OCI-LY1 (cell line): ENCODE results near the gene SCIN.

Experiments
- H2AFZ ChIP-seq: fragments of 200-600 bp; sonication (generic), shearing (Covaris generic); 2 replicates; pipeline ENCODE4 v1.6.0; 2014; ENCODE audit warnings: antibody characterized with exemption, mild to moderate bottlenecking, low read length
- H3F3A ChIP-seq: fragments of 200-600 bp; sonication (generic), shearing (Covaris generic); 2 replicates; pipeline ENCODE4 v1.6.0; 2014; ENCODE audit warnings: mild to moderate bottlenecking, antibody characterized with exemption, low read length, moderate library complexity; ENCODE audit not compliant: insufficient read depth
- H3K27ac ChIP-seq: fragments of 200-600 bp; sonication (generic); 2 replicates; pipeline ENCODE4 v1.5.1; 2014; ENCODE audit warnings: low read length, mixed run types, mild to moderate bottlenecking, low read depth; ENCODE audit not compliant: poor library complexity, severe bottlenecking
- H3K27me3 ChIP-seq: fragments of 200-600 bp; sonication (generic); 2 replicates; pipeline ENCODE4 v1.6.0; 2014; ENCODE audit warnings: antibody characterized with exemption, mild to moderate bottlenecking, low read length, moderate library complexity; ENCODE audit not compliant: insufficient read depth
- H3K36me3 ChIP-seq: fragments of 200-600 bp; sonication (generic); 2 replicates; pipeline ENCODE4 v1.6.1; 2014; ENCODE audit warnings: mild to moderate bottlenecking, antibody characterized with exemption, low read length, moderate library complexity, mixed read lengths; ENCODE audit not compliant: insufficient read depth
- H3K4me1 ChIP-seq: fragments of 200-600 bp; sonication (generic); 2 replicates; pipeline ENCODE4 v1.5.1; 2014; ENCODE audit warnings: mild to moderate bottlenecking, low read length, moderate library complexity; ENCODE audit not compliant: insufficient read depth, severe bottlenecking
- H3K4me2 ChIP-seq: fragments of 200-600 bp; sonication (generic), shearing (Covaris generic); 2 replicates; pipeline ENCODE4 v1.6.1; 2014; ENCODE audit warnings: low read length
- H3K4me3 ChIP-seq: fragments of 200-600 bp; sonication (generic); 2 replicates; pipeline ENCODE4 v1.5.1; 2014; ENCODE audit warnings: low read length, low read depth, mild to moderate bottlenecking, mixed read lengths; ENCODE audit not compliant: poor library complexity, severe bottlenecking
- H3K79me2 ChIP-seq: fragments of 200-600 bp; shearing (Covaris generic); 2 replicates; pipeline ENCODE4 v1.6.1; 2016; ENCODE audit warnings: mixed run types, low read length, mixed read lengths; ENCODE audit not compliant: insufficient read depth
- H3K9ac ChIP-seq: fragments of 200-600 bp; sonication (generic), shearing (Covaris generic); 2 replicates; pipeline ENCODE4 v1.6.1; 2014; ENCODE audit warnings: mild to moderate bottlenecking, low read length, mixed read lengths
- H3K9me2 ChIP-seq: fragments of 200-600 bp; sonication (generic), shearing (Covaris generic); 2 replicates; pipeline ENCODE4 v1.6.1; 2014; ENCODE audit warnings: low read depth, mild to moderate bottlenecking, low read length, mixed read lengths
- H3K9me3 ChIP-seq: fragments of 200-600 bp; shearing (Covaris generic); 2 replicates; pipeline ENCODE4 v1.6.1; 2014; ENCODE audit warnings: low read length, mixed read lengths
- H4K20me1 ChIP-seq: fragments of 200-600 bp; sonication (generic), shearing (Covaris generic); 2 replicates; pipeline ENCODE4 v1.6.0; 2016; ENCODE audit warnings: mild to moderate bottlenecking, low read length; ENCODE audit not compliant: insufficient read depth
- EZH2 ChIP-seq: fragments of 200-600 bp; sonication (generic), shearing (Covaris generic); IDR thresholded peaks from 2 replicates; pipeline ENCODE4 v1.8.0; 2017; ENCODE audit warnings: borderline replicate concordance, mixed run types, mild to moderate bottlenecking, antibody characterized with exemption, low read length, moderate library complexity, mixed read lengths
- TF ChIP-seq, protein P1 (sequence below): fragments of 200-600 bp; sonication (generic), shearing (Covaris generic); IDR thresholded peaks from 2 replicates; pipeline ENCODE4 v1.5.1; 2017; ENCODE audit warnings: mild to moderate bottlenecking, antibody characterized with exemption, low read length, moderate library complexity, mixed read lengths

SCIN gene

DNA sequence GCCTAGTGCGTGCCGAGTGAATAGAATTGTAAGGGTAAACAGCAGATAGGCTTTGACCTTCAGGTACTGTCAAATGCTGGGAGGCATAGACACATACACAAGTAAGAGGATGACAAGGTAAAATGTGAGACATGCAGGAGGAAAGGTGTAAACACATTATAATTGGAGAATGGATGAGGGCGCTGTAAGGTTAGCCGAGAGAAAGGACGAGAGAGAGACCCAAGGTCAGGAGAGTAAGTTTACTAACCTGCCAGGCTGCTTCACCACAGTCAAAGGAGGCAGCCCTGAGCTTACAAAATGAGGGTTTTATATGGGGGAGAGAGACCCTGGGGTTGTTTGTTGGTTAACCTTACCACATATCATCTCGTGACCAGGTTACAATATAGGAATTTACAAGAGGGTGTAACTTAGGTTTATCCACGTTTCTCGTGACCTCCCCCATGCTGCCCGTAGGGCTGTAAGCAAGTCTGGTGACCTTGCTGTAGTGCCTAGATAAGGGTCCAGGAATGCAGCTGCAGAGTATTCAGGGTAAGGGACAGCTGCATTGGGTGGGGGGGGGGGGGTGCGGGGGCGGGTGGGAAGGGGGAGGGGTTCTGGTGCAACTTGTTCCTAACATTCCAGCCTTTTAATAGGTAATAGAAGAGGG, 17.9 kb downstream of the SCIN start:
- no peaks in the 10 kb centered on the region for H3K4me1 ChIP-seq
- no peaks in the 10 kb centered on the region for H3K9me2 ChIP-seq
- no peak overlapping the region for H2AFZ ChIP-seq
- no peak overlapping the region for H3K4me2 ChIP-seq
- no peaks in the 10 kb centered on the region for H3K27me3 ChIP-seq
- H3K79me2 ChIP-seq = no peaks in the 10 kb centered on the region
- no peaks in the 10 kb centered on the region for H3K36me3 ChIP-seq
- no peak overlapping the region for H3K27ac ChIP-seq
- no peak overlapping the region for H3K9ac ChIP-seq
- no peak for TF ChIP-seq EZH2
- TF ChIP-seq, protein P1, sequence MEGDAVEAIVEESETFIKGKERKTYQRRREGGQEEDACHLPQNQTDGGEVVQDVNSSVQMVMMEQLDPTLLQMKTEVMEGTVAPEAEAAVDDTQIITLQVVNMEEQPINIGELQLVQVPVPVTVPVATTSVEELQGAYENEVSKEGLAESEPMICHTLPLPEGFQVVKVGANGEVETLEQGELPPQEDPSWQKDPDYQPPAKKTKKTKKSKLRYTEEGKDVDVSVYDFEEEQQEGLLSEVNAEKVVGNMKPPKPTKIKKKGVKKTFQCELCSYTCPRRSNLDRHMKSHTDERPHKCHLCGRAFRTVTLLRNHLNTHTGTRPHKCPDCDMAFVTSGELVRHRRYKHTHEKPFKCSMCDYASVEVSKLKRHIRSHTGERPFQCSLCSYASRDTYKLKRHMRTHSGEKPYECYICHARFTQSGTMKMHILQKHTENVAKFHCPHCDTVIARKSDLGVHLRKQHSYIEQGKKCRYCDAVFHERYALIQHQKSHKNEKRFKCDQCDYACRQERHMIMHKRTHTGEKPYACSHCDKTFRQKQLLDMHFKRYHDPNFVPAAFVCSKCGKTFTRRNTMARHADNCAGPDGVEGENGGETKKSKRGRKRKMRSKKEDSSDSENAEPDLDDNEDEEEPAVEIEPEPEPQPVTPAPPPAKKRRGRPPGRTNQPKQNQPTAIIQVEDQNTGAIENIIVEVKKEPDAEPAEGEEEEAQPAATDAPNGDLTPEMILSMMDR = no peak
- H3K4me3 ChIP-seq = no peak overlapping the region
- no peaks in the 10 kb centered on the region for H4K20me1 ChIP-seq
- H3K9me3 ChIP-seq = no peaks in the 10 kb centered on the region
- no peaks in the 10 kb centered on the region for H3F3A ChIP-seq

DNA sequence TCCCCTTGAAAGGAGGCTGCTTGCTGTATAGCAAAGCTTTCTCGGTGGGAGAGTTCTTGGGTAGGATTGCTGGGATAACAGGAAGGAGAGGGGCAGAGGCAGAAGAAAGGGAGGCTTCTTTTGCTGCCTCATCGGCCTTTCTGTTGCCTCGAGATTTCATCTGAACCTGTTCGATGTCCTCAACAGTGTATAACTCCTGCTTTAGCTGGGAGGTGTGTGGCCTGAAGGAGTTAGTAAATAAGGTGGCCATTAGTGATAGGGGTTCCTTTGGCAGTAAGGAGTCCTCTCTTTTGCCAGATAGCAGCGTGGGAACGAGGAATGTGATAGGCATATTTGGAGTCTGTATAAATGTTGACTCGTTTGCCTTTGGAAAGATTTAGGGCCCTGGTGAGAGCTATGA, 20.0 kb downstream of the SCIN start:
- H3K9ac ChIP-seq = no peak overlapping the region
- no peak overlapping the region for H3K27ac ChIP-seq
- H3K4me1 ChIP-seq = no peaks in the 10 kb centered on the region
- TF ChIP-seq EZH2 = no peak
- H3K27me3 ChIP-seq = no peaks in the 10 kb centered on the region
- H3K9me2 ChIP-seq = no peaks in the 10 kb centered on the region
- H3K4me3 ChIP-seq = no peak overlapping the region
- H3K79me2 ChIP-seq = no peaks in the 10 kb centered on the region
- no peak overlapping the region for H2AFZ ChIP-seq
- H3K4me2 ChIP-seq = no peak overlapping the region
- H3F3A ChIP-seq = no peaks in the 10 kb centered on the region
- H3K9me3 ChIP-seq = no peaks in the 10 kb centered on the region
- no peaks in the 10 kb centered on the region for H3K36me3 ChIP-seq
- H4K20me1 ChIP-seq = no peaks in the 10 kb centered on the region

DNA sequence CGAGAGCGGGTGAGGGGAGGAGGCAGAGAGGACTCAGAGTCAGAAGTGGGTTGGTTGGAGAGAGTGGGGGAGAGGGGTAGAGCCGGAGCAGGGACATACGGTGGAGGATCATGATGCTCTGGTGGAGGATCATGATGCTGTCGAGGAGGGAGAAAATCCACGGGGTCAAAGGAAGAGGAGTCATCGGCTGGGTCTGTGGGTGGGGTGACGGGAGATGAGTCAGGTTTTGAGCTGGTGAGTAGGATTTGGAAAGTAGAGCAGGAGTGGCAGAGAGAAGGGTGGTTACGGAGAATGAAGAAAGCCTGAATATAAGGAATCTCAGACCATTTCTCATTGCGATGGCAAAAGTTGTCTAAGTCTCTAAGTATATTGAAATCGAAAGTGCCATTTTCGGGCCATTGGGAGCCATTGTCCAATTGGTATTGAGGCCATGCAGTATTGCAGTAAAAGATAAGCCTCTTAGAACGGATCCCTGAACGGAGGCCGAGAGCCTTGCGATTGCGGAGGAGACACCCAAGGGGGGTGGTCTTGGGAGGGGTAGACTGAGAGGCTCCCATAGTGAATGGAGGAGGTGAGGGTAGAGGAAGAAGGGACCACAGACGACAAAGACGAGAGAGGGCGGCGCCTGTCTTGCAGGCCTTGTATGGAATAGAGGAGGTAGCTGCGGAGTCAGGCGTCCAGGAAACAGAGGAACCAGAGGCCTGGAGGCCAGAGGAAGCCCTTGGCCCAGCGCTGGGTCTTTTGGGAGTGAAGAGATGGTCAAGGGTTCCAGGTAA, 23.8 kb downstream of the SCIN start:
- no peaks in the 10 kb centered on the region for H3K36me3 ChIP-seq
- TF ChIP-seq, protein P1 = no peak
- TF ChIP-seq EZH2 = no peak

More for the DNA sequence above, 23.8 kb downstream of the SCIN start:
- Histone ChIP-seq H4K20me1 (no peaks in the 10 kb centered on the region), H3K9me2 (no peaks in the 10 kb centered on the region), H3K27me3 (no peaks in the 10 kb centered on the region), H3K79me2 (no peaks in the 10 kb centered on the region), H3K4me1 (no peaks in the 10 kb centered on the region), H3K4me2 (no peak overlapping the region), H3F3A (no peaks in the 10 kb centered on the region), H3K27ac (no peak overlapping the region), H3K9me3 (no peaks in the 10 kb centered on the region), H3K4me3 (no peak overlapping the region), H3K9ac (no peak overlapping the region), H2AFZ (no peak overlapping the region)
